Neutrophil (primary cell): Measurements from ENCODE around the gene SMTNL2.

Experiments used
- H3K27ac ChIP-seq: fragments of 200-600 bp; sonication (generic); 2 replicates; pipeline ENCODE4 v1.5.1; 2016; ENCODE audit warnings: mild to moderate bottlenecking, moderate library complexity
- H3K27me3 ChIP-seq: fragments of 200-600 bp; sonication (generic); 2 replicates; pipeline ENCODE4 v1.6.0; 2016; ENCODE audit warnings: mild to moderate bottlenecking
- H3K36me3 ChIP-seq: fragments of 200-600 bp; sonication (generic); 2 replicates; pipeline ENCODE4 v1.5.1; 2017
- H3K4me1 ChIP-seq, 2 experiments: fragments of 200-600 bp in 1 of 2; sonication (generic) in 1 of 2; 1 replicate in 1 of 2; 2 replicates in 1 of 2; pipeline versions ENCODE4 v1.5.1 to v1.6.1; 2013 to 2016; ENCODE audit warnings: low read depth in 1 of 2, low read length in 1 of 2, mild to moderate bottlenecking in 1 of 2, moderate library complexity in 1 of 2; ENCODE audit not compliant: control insufficient read depth in 1 of 2, insufficient read depth in 1 of 2
- H3K4me3 ChIP-seq, 2 experiments: fragments of 200-600 bp in 1 of 2; sonication (generic) in 1 of 2; 1 replicate in 1 of 2; 2 replicates in 1 of 2; pipeline ENCODE4 v1.5.1; 2013 to 2016; ENCODE audit warnings: low read depth in 1 of 2, low read length in 1 of 2, mild to moderate bottlenecking in 1 of 2, moderate library complexity in 1 of 2
- H3K9me3 ChIP-seq: fragments of 200-600 bp; sonication (generic); 2 replicates; pipeline ENCODE4 v1.5.1; 2016
- TF ChIP-seq, protein P1 (sequence below): fragments of 200-600 bp; sonication (generic); IDR thresholded peaks from 2 replicates; pipeline ENCODE4 v1.5.1; 2016; ENCODE audit warnings: antibody characterized with exemption

The SMTNL2 gene

GRCh38 chr17:4560837-4561256 is 23.5 kb upstream of the SMTNL2 start:
- H3K27ac ChIP-seq, result no peak overlapping the region
- peaks cover 6 to 13% of the 10 kb centered on the region in 2 experiments for H3K4me1 ChIP-seq
- no peaks in the 10 kb centered on the region for H3K9me3 ChIP-seq
- no peaks in the 10 kb centered on the region for H3K36me3 ChIP-seq
- no peaks in the 10 kb centered on the region for H3K27me3 ChIP-seq
- H3K4me3 ChIP-seq, result no peak overlapping the region
- TF ChIP-seq, protein P1, sequence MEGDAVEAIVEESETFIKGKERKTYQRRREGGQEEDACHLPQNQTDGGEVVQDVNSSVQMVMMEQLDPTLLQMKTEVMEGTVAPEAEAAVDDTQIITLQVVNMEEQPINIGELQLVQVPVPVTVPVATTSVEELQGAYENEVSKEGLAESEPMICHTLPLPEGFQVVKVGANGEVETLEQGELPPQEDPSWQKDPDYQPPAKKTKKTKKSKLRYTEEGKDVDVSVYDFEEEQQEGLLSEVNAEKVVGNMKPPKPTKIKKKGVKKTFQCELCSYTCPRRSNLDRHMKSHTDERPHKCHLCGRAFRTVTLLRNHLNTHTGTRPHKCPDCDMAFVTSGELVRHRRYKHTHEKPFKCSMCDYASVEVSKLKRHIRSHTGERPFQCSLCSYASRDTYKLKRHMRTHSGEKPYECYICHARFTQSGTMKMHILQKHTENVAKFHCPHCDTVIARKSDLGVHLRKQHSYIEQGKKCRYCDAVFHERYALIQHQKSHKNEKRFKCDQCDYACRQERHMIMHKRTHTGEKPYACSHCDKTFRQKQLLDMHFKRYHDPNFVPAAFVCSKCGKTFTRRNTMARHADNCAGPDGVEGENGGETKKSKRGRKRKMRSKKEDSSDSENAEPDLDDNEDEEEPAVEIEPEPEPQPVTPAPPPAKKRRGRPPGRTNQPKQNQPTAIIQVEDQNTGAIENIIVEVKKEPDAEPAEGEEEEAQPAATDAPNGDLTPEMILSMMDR, result no peak

GRCh38 chr17:4562015-4562969 is 22.0 kb upstream of the SMTNL2 start:
- H3K9me3 ChIP-seq, result no peaks in the 10 kb centered on the region
- no peaks in the 10 kb centered on the region for H3K36me3 ChIP-seq
- no peaks in the 10 kb centered on the region for H3K27me3 ChIP-seq
- H3K4me1 ChIP-seq, result peaks cover 3 to 7% of the 10 kb centered on the region in 2 experiments
- no peak overlapping the region for H3K27ac ChIP-seq
- H3K4me3 ChIP-seq, result no peak overlapping the region
- TF ChIP-seq, protein P1, result no peak

GRCh38 chr17:4565209-4566141 is 18.9 kb upstream of the SMTNL2 start:
- Histone ChIP-seq H3K4me1 (peaks cover 3 to 7% of the 10 kb centered on the region in 2 experiments), H3K36me3 (no peaks in the 10 kb centered on the region), H3K27ac (no peak overlapping the region), H3K9me3 (no peaks in the 10 kb centered on the region), H3K27me3 (no peaks in the 10 kb centered on the region), H3K4me3 (no peak overlapping the region)
- TF ChIP-seq, protein P1, result peak; percentile 79

- no peaks in the 10 kb centered on the region for H3K9me3 ChIP-seq
- H3K36me3 ChIP-seq, result no peaks in the 10 kb centered on the region
- TF ChIP-seq, protein P1, result peak; percentile 40
- no peak overlapping the region for H3K4me3 ChIP-seq
- H3K4me1 ChIP-seq, result peaks cover 3 to 7% of the 10 kb centered on the region in 2 experiments
- H3K27ac ChIP-seq, result no peak overlapping the region
- H3K27me3 ChIP-seq, result peaks cover 8% of the 10 kb centered on the region
Observed at GRCh38 chr17:4566785-4567184, 17.5 kb upstream of the SMTNL2 start.

DNA sequence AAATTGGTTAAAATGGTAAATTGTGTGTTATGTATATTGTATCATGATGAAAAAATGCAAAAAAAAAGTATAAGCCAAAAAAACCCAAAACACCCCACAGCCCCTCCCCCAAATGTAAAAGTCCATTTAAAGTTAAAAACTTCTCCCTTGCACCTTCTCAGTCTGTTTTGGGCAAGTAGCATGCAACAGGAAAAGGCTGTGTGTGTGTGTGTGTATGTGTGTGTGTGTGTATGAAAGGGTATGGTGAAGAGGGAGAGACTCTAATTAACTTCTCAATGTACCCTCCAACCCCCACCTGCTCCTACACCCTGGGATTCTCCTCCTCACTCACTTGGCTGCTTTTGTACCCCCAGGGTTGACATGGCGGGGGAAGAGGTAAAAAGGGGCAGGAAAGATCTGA is 14.7 kb upstream of the SMTNL2 start:
- Histone ChIP-seq H3K27ac (no peak overlapping the region), H3K9me3 (no peaks in the 10 kb centered on the region), H3K4me3 (no peak overlapping the region), H3K27me3 (peaks cover 8% of the 10 kb centered on the region), H3K36me3 (no peaks in the 10 kb centered on the region), H3K4me1 (peaks cover 3 to 7% of the 10 kb centered on the region in 2 experiments)
- TF ChIP-seq, protein P1, result no peak
